Tracheal epithelial cell (primary cell): ENCODE data around the gene TRIM54. TPM values are rescaled to one million over a fixed set of nuclear protein-coding genes. Genes with fewer than 3 reads are reported as not detected.

Experiments
- total RNA-seq: library from RNA; depleted of rRNA; stranded (reverse); fragments of >200 nt; gene quantifications from 2 replicates; pipeline ENCODE4 v1.2.1, GENCODE V29; 2014

The TRIM54 gene
- 0.24 and 0.43 TPM in 2 replicates for total RNA-seq

GRCh38 chr2:27281855-27282559 is at the start of gene TRIM54:
TRIM54 (plus strand) TSS chr2:27282429; CDS start chr2:27282732, 303 bp downstream.

GRCh38 chr2:27262379-27263286 is 19.6 kb upstream of the TRIM54 start, which contains the start of gene SLC30A3:
SLC30A3 (minus strand) TSS chr2:27263047; CDS start chr2:27262906, 141 bp downstream.

GRCh38 chr2:27275211-27276150 is 6.7 kb upstream of the TRIM54 start, which contains the start of gene DNAJC5G:
DNAJC5G (plus strand) TSS chr2:27275433; CDS start chr2:27276729, 1,296 bp downstream.

GRCh38 chr2:27308359-27308881 is 26.2 kb downstream of the TRIM54 start, which contains the start of gene UCN:
UCN (minus strand) TSS chr2:27308445; CDS start chr2:27307895, 550 bp downstream.

GRCh38 chr2:27322766-27323595 is 40.8 kb downstream of the TRIM54 start, which contains the start of gene MPV17:
MPV17 (minus strand) TSS chr2:27323097; CDS start chr2:27322517, 580 bp downstream.

GRCh38 chr2:27356382-27357181 is 74.4 kb downstream of the TRIM54 start, which contains the start of gene GTF3C2:
GTF3C2 (minus strand) TSS chr2:27356764; CDS start chr2:27343554, 13,210 bp downstream.

Other genes with a start within 250 kb of the TRIM54 start
- 7.9 and 15.4 TPM in 2 replicates for gene TMEM214, start 249.5 kb upstream of the TRIM54 start, total RNA-seq
- 13.6 and 18.6 TPM in 2 replicates for gene AGBL5, start 230.8 kb upstream of the TRIM54 start, total RNA-seq
- gene OST4, start 210.8 kb upstream of the TRIM54 start, total RNA-seq: 308 and 345 TPM in 2 replicates
- 0.21 and 0.24 TPM in 2 replicates for gene EMILIN1, start 203.8 kb upstream of the TRIM54 start, total RNA-seq
- gene KHK, start 195.7 kb upstream of the TRIM54 start, total RNA-seq: 0.85 and 1.7 TPM in 2 replicates
- gene CGREF1, start 163.3 kb upstream of the TRIM54 start, total RNA-seq: 8.7 TPM in 1 of 2 replicates, not detected in the other
- not detected in 2 replicates for gene ABHD1, start 158.6 kb upstream of the TRIM54 start, total RNA-seq
- gene PREB, start 147.8 kb upstream of the TRIM54 start, total RNA-seq: 35.0 and 43.6 TPM in 2 replicates
- not detected in 2 replicates for gene PRR30, start 143.0 kb upstream of the TRIM54 start, total RNA-seq
- gene TCF23, start 133.4 kb upstream of the TRIM54 start, total RNA-seq: not detected in 2 replicates
- gene ATRAID, start 70.4 kb upstream of the TRIM54 start, total RNA-seq: 267 and 280 TPM in 2 replicates
- 26.9 and 34.7 TPM in 2 replicates for gene SLC5A6, start 70.2 kb upstream of the TRIM54 start, total RNA-seq
- gene CAD, start 65.1 kb upstream of the TRIM54 start, total RNA-seq: 30.3 and 36.4 TPM in 2 replicates
- gene SLC30A3, start 19.4 kb upstream of the TRIM54 start, total RNA-seq: not detected in 2 replicates
- gene DNAJC5G, start 7.0 kb upstream of the TRIM54 start, total RNA-seq: not detected in 2 replicates
- gene UCN, start 26.0 kb downstream of the TRIM54 start, total RNA-seq: 0.48 and 0.85 TPM in 2 replicates
- gene MPV17, start 40.7 kb downstream of the TRIM54 start, total RNA-seq: 33.3 and 52.4 TPM in 2 replicates
- gene GTF3C2, start 74.3 kb downstream of the TRIM54 start, total RNA-seq: 26.0 and 31.3 TPM in 2 replicates
- 19.0 and 22.7 TPM in 2 replicates for gene EIF2B4, start 87.9 kb downstream of the TRIM54 start, total RNA-seq
- 125 and 136 TPM in 2 replicates for gene SNX17, start 88.2 kb downstream of the TRIM54 start, total RNA-seq
- gene ZNF513, start 98.3 kb downstream of the TRIM54 start, total RNA-seq: 4.5 and 8.9 TPM in 2 replicates
- gene PPM1G, start 127.2 kb downstream of the TRIM54 start, total RNA-seq: 77.2 and 99.3 TPM in 2 replicates
- 67.1 and 95.7 TPM in 2 replicates for gene NRBP1, start 146.2 kb downstream of the TRIM54 start, total RNA-seq
- 28.0 and 28.6 TPM in 2 replicates for gene KRTCAP3, start 160.0 kb downstream of the TRIM54 start, total RNA-seq
- gene IFT172, start 207.3 kb downstream of the TRIM54 start, total RNA-seq: 3.8 and 5.8 TPM in 2 replicates
- gene FNDC4, start 212.8 kb downstream of the TRIM54 start, total RNA-seq: 9.0 and 16.9 TPM in 2 replicates
- gene GCKR, start 214.4 kb downstream of the TRIM54 start, total RNA-seq: not detected in 2 replicates